ENCODE measurements around the gene GJB5.

- TF ChIP-seq EZH2 (IDR thresholded peaks at IDR 0.05; ENCODE audit: borderline replicate concordance, insufficient read depth, low read length, poor library complexity, severe bottlenecking) (no peak), CTCF (IDR thresholded peaks at IDR 0.05; ENCODE audit: poor library complexity, severe bottlenecking) (no peak), SMC3 (conservative IDR thresholded peaks at IDR 0.05; ENCODE audit: poor library complexity) (no peak), POLR2AphosphoS5 (IDR thresholded peaks at IDR 0.05) (no peak)
Observed at GRCh38 chr1:34779005-34779404, 24.2 kb downstream of the GJB5 start.

All from neural cell (in vitro differentiated cells).